A549 (cell line): ENCODE data around the gene PRDM1.

Experiments used
- CHD2 ChIP-seq: fragments of 150-350 bp; IDR thresholded peaks from 2 replicates; pipeline ENCODE4 v1.6.1; 2014; ENCODE audit warnings: low read length; ENCODE audit not compliant: partially characterized antibody
- EHMT2 ChIP-seq: fragments of 200-600 bp; sonication (generic); IDR thresholded peaks from 2 replicates; pipeline ENCODE4 v1.6.1; 2016; ENCODE audit warnings: antibody characterized with exemption, low read depth, mild to moderate bottlenecking, moderate library complexity
- EP300 ChIP-seq, 2 experiments: fragments of >200 bp; sonication (Bioruptor Twin); formaldehyde crosslinking; IDR thresholded peaks; 2 replicates in 1 of 2; 3 replicates in 1 of 2; pipeline ENCODE4 v1.6.1; 2016 to 2017
- SMC3 ChIP-seq: fragments of >200 bp; sonication (Bioruptor Twin); formaldehyde crosslinking; IDR thresholded peaks from 3 replicates; pipeline ENCODE4 v1.6.1; 2018; ENCODE audit warnings: inconsistent platforms
- ZNF302 ChIP-seq: fragments of 250-450 bp; sonication (Bioruptor Pico); IDR thresholded peaks from 2 replicates; pipeline ENCODE4 v1.9.0; 2021; ENCODE audit warnings: inconsistent platforms, mild to moderate bottlenecking, moderate library complexity
- TF ChIP-seq, protein P1 (sequence below): fragments of >200 bp; sonication (Bioruptor Twin); formaldehyde crosslinking; IDR thresholded peaks from 3 replicates; pipeline ENCODE4 v1.5.1; 2016

GRCh38 chr6:106141441-106142237, 55.5 kb downstream of the PRDM1 start:
- TF ChIP-seq EHMT2 (no peak), SMC3 (no peak), EP300 (IDR thresholded peaks at IDR 0.05) (no peak), CHD2 (no peak), ZNF302 (no peak)
- TF ChIP-seq, protein P1, sequence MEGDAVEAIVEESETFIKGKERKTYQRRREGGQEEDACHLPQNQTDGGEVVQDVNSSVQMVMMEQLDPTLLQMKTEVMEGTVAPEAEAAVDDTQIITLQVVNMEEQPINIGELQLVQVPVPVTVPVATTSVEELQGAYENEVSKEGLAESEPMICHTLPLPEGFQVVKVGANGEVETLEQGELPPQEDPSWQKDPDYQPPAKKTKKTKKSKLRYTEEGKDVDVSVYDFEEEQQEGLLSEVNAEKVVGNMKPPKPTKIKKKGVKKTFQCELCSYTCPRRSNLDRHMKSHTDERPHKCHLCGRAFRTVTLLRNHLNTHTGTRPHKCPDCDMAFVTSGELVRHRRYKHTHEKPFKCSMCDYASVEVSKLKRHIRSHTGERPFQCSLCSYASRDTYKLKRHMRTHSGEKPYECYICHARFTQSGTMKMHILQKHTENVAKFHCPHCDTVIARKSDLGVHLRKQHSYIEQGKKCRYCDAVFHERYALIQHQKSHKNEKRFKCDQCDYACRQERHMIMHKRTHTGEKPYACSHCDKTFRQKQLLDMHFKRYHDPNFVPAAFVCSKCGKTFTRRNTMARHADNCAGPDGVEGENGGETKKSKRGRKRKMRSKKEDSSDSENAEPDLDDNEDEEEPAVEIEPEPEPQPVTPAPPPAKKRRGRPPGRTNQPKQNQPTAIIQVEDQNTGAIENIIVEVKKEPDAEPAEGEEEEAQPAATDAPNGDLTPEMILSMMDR = no peak
